Right cardiac atrium (tissue), 5 donors: Measurements from ENCODE around the gene ATG7. TPM values are rescaled to one million over a fixed set of nuclear protein-coding genes. Genes with fewer than 3 reads are reported as not detected.
"Not testable (repeated sequence)": the region's sequence is repeated elsewhere in the genome, so short reads cannot be mapped to it uniquely, and the experiment has no call there.

Experiments
- ATAC-seq, 2 donors: fragments of 200-7000 bp; cut with Tn5 transposase; one replicate each; pipeline versions ENCODE4 v1.8.0 to v1.9.1; 2020; ENCODE audit warnings: moderate library complexity in 2 of 2, mild to moderate bottlenecking in 1 of 2
- DNase-seq, 3 donors: peaks; one replicate each; pipeline ENCODE4 v3.0.0-alpha.2; 2020
- H3K27ac ChIP-seq: one replicate; pipeline ENCODE4 v1.5.1; 2013; ENCODE audit warnings: mild to moderate bottlenecking, low read length, control low read depth, moderate library complexity
- H3K27me3 ChIP-seq: one replicate; pipeline ENCODE4 v1.6.1; 2013; ENCODE audit not compliant: control insufficient read depth, insufficient read depth
- H3K4me1 ChIP-seq: one replicate; pipeline ENCODE4 v1.6.1; 2013; ENCODE audit warnings: low read length; ENCODE audit not compliant: control insufficient read depth, insufficient read depth
- H3K4me3 ChIP-seq: one replicate; pipeline ENCODE4 v1.5.1; 2013; ENCODE audit warnings: low read length, control low read depth
- H3K9me3 ChIP-seq: one replicate; pipeline ENCODE4 v1.6.1; 2013; ENCODE audit warnings: low read length; ENCODE audit not compliant: control insufficient read depth
- WGBS: extraction: QIAGEN DNeasy Blood & Tissue Kit; methylation state at CpG from one replicate; pipeline ENCODE4 v1.1.7; 2013; 5-methylcytosine and 5-hydroxymethylcytosine counted together
- intact Hi-C, 4 donors: fragments of 100-400 bp; cut with DNase I; formaldehyde crosslinking; loops; one replicate each; pipeline versions ENCODE4 v1.11.0 to v1.14.0; 2022 to 2023
- polyA plus RNA-seq: library from polyadenylated mRNA; stranded (reverse); fragments of 200-250 nt; gene quantifications from one replicate; pipeline ENCODE4 v1.2.3, GENCODE V29; 2013
- total RNA-seq, 4 donors: library from RNA; stranded (reverse); fragmentation: NEBNext Ultra II Directional; extraction: Animal tissue kit (Norgen Biotek cat#: 25700); gene quantifications; one replicate each; pipeline ENCODE4 v1.2.1, GENCODE V29; 2021
- donor health status: healthy with polysubstance abuse.
- donor health status: DM: no; HTN: yes; CAD: no.
- donor health status: DM: no; HTN: no; CAD: no.
- donor health status: DM: no; HTN: yes; CAD: no; lungs with severe emphysema.
- donor health status: DM: yes; HTN: yes; CAD: no.

ATG7 gene
- total and polyA plus RNA-seq, 5 donors, result 5.9 to 22.3 (median 19.6) TPM

DNA sequence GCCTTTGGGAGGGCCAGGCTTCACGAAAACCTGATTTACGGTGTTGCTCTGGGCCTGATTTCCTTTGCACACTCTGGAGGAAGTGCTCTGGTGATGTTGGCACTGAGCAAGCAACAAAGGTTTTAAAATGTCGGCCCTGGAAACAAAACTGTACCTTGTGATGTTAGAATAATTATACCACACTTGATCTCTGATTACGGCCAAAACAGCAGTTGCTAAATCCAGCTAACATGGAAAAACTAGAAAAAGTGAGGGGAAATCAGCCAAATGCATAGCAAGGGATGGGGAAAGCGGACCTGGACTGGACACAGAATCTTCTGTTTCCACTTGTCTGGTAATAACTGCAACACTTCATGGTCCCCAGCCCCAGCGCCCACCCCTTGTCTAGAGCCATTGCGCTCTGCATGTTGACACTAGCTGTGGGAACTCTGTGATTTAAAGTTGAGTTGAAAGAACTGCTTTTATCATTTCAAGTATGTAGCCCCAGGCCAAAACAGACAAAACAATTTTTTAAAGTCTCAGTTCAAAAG is 251.4 kb downstream of the ATG7 start:
- intact Hi-C loops, result no loop called here
- peak; percentile 52 to 81 for ATAC-seq
- 51% methylated on average over 7 of the region's 7 CpGs for WGBS

DNA sequence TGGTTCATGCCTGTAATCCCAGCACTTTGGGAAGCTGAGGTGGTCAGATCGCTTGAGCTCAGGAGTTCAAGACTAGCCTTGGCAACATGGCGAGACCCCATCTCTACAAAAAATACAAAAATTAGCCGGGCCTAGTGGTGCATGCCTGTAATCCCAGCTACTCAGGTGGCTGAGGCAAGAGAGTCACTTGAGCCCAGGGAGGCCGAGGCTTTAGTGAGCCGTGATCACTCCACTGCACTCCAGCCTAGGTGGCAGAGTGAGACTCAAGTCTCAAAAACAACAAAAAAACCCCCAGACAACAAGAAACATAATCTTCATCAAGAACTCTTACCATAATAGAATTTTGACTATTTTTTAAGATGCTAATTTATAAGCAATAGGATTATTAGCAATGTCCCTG is 253.9 kb downstream of the ATG7 start:
- H3K27me3 ChIP-seq, H3K27ac ChIP-seq, H3K4me3 ChIP-seq, ATAC-seq, intact Hi-C loops, H3K4me1 ChIP-seq, H3K9me3 ChIP-seq, DNase-seq: not testable (repeated sequence)
- WGBS, result 98% methylated on average over 5 of the region's 5 CpGs

More for the DNA sequence above, 251.4 kb downstream of the ATG7 start:
- H3K4me3 ChIP-seq, result no peak overlapping the region
- H3K4me1 ChIP-seq, result peaks cover 2% of the 10 kb centered on the region
- no peak for DNase-seq
- no peaks in the 10 kb centered on the region for H3K9me3 ChIP-seq
- no peak overlapping the region for H3K27ac ChIP-seq
- H3K27me3 ChIP-seq, result no peaks in the 10 kb centered on the region

DNA sequence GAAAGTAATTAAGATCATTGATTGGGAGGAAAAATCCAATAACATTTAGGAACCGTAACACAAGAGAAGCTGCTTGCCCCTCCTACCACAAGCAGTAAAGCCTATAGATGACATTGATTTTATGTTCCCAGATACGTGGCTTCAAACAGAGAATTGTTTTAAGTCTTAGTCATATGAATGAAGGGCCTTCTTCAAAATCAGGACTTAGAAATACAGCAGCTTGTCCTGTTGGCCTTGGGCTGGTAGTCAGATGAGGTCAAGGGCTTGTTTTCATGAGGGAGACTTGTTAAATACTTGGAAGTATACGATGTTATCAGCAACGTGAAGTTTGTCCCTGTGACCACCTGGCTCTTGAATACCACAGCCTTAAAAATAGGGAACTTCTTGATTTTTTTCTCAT is 257.1 kb downstream of the ATG7 start:
- peaks cover 4% of the 10 kb centered on the region for H3K4me1 ChIP-seq
- H3K27ac ChIP-seq, result no peak overlapping the region
- intact Hi-C loops, result no loop called here
- no peaks in the 10 kb centered on the region for H3K9me3 ChIP-seq
- 66% methylated on average over 4 of the region's 4 CpGs for WGBS
- H3K27me3 ChIP-seq, result no peaks in the 10 kb centered on the region
- no peak overlapping the region for H3K4me3 ChIP-seq
- ATAC-seq, result no peak
- DNase-seq, result no peak

DNA sequence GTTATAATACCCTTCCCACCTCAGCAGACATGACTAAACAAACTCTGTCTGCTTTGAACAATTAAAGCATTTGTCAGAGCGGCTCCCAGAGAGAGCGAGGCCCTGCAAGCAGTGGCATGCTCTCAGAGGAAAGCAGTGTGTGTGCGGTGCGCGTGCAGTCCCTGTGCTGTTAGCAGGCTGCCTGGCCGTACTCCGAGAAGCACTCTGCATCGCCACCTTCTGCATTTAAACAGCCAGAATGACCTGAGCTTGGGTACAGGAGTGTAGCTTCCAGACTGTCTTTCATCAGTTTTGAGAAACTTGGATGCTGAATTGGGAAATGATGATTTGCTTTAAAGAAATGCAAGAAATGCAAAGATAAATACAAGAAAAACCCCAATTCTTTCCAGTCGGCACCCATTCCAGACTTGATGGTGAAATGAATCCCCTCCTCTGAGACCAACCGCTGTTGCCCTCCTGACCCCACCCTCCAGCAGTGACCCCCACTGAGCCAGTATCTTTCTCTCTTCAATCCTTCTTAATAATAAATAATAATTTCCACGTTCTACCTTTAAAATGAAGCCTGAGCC is 258.0 kb downstream of the ATG7 start:
- Histone ChIP-seq H3K27ac (no peak overlapping the region), H3K4me1 (peaks cover 7% of the 10 kb centered on the region), H3K4me3 (no peak overlapping the region), H3K27me3 (no peaks in the 10 kb centered on the region), H3K9me3 (no peaks in the 10 kb centered on the region)
- intact Hi-C loops, result no loop called here
- ATAC-seq (peak; percentile 70 to 71), DNase-seq (peak; percentile 67 to 85 (median 82))
- WGBS, result 56% methylated on average over 11 of the region's 11 CpGs

DNA sequence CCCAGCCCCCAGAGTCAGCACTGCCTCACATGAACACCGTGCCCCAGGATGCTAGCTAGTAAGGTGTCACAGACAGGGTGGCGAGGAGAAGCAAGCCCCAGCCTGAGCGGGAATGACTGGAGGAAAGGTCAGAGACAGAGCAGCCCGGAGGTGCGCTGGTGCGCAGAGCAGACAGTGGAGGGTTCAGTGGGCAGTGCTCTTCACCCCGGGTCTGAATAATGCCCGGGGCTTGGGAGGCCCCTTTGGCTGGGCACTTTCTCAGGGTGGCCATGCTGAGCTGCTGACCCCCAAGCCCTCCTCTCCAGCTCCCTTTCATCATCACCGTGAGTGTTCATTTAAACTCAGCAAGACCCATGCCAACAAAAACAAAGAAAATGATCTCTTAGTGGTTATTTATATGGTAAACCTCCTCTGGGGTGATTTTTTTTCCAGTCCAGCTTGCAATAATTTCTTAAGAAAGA is 260.8 kb downstream of the ATG7 start:
- H3K4me3 ChIP-seq, result no peak overlapping the region
- H3K4me1 ChIP-seq, result peaks cover 7% of the 10 kb centered on the region
- no peaks in the 10 kb centered on the region for H3K9me3 ChIP-seq
- no peak for DNase-seq
- peak in 1 of 2 donors; percentile 4 for ATAC-seq
- 80% methylated on average over 9 of the region's 9 CpGs for WGBS
- H3K27me3 ChIP-seq, result no peaks in the 10 kb centered on the region
- H3K27ac ChIP-seq, result no peak overlapping the region
- intact Hi-C loops, result no loop called here

DNA sequence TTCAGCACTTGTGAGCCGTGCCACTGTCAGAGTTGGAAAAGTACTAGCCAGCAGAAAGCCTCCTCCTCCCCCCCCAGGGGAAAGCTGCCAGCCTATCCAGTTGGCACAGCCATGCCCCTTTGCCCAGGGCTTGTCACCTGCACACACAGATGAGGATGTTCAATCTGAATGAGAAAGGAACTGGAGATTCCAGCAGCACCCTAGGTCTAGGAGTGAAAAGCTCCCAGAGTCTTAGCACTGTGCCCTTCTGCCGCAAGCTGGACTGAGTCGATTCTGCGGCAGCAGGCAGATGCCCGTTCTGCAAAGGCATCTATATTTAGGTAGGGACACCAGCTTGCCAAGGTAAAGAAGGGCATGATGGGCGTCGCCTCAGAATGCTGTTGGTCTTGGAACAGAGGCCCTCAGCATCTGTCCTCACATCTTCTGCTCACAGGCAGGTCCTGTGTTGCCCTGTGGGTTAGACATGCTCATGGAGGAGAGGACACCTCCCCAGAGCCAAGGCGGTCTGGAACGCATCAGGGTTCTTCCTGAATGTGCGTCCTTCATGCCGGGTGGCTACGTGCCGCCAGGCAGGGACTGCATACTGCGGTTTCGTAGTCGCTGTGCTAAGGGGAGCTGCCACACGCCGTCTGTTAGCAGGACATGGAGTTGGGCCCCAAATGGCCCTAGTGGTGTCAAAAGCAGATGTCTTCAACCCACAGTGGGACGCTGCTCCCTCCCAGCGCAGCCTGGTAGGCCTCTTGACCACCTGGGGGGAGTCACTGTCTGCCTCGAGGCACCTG is 262.0 kb downstream of the ATG7 start:
- DNase-seq (peak in 1 of 3 donors; percentile 65), ATAC-seq (peak; percentile 5 to 44)
- H3K27ac ChIP-seq, result peak overlapping the region; percentile 0
- no peaks in the 10 kb centered on the region for H3K9me3 ChIP-seq
- H3K4me3 ChIP-seq, result no peak overlapping the region
- WGBS, result 83% methylated on average over 21 of the region's 21 CpGs
- H3K27me3 ChIP-seq, result no peaks in the 10 kb centered on the region
- peaks cover 7% of the 10 kb centered on the region for H3K4me1 ChIP-seq
- intact Hi-C loops, result no loop called here

DNA sequence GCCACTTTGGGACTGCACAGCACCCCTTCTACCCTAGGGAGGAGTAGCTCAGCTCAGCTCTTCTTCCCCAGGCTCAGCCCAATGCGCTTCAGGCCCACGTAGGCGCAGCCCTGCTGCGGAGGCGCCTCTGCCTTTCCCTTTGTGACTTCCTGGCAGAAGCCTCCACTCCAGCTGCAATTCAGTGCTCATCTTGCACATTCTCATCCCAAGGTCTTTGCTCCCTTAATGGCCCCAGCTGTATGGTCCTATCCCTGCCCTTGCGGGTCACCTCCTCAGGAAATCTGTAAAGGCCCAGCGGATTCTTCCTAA is 262.6 kb downstream of the ATG7 start:
- no peak overlapping the region for H3K4me3 ChIP-seq
- intact Hi-C loops, result no loop called here
- 97% methylated on average over 7 of the region's 7 CpGs for WGBS
- H3K27ac ChIP-seq, result no peak overlapping the region
- peaks cover 7% of the 10 kb centered on the region for H3K4me1 ChIP-seq
- H3K9me3 ChIP-seq, result no peaks in the 10 kb centered on the region
- no peak for DNase-seq
- no peak for ATAC-seq
- no peaks in the 10 kb centered on the region for H3K27me3 ChIP-seq

DNA sequence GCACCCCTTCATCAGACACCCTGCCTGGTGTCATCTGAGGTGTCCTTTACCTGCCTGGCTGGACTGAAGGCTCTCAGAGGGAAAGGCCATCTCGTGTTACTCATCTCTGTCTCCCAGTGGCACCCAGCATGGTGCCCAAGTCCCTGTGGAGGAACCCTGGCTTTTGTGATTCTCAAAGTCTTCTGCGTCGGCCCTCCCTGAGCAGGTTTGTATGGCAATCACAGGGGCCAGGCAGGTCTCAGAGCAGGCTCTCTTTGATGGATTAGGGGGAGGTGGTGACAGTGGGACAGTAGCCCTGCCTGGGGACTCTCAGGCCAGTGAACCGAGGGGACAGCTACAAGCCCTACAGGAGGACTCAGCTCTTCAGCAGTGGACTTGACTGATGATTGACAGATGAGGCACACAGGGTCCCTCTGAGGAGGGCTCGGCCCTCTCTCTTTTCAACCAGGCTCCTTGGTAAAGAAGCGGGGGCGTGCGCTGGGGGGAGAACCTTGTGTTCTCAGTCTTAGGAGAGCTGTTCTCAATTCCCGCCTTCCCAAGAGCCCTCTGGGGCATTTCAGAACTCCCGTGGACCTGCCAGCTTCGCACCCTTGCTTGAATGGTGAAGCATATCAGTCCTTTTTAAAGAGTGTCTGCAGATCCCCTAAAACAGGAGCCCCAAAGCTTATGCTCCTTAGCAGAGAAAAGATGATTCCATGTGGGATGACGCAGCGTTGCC is 263.2 kb downstream of the ATG7 start:
- intact Hi-C loops, result no loop called here
- H3K27ac ChIP-seq, result no peak overlapping the region
- DNase-seq, result no peak

DNA sequence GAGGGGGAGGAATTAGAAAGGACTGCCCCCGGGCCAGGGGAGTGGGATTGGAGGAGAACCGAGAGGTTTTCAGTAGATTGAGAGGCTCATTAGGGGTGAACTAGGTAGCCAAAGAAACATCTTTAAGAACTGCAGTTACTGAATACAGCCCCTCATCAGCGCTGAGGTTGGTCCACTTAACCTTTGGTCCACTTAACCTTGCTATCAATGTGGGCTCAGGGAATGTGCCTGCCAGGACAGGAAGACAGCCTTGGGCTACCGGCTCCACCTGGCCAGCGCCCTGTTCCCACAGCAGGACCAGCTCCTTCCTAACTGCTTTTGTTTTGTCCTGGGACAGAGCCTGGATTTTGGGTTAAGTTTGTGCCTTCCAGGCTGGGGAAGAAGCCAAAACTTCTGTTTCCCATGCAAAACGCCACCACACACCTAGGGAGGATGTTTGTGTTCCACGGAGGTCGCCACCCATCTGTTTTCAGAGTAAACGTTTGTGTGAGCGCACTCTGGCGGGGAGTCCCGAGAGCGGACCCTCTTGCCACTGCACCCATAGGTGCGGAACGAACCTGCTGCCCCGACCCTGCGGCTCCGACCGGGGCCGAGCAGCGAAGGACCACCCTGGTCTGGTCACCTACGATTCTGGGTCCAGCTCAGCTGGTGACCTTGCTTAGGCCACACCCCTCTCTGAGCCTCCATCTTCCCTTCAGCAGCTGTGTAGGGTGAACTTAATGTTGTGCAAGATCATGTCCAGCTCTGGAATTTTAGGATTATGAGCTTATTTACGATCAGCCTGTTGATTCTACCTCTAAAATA is 264.1 kb downstream of the ATG7 start:
- intact Hi-C loops, result no loop called here
- no peaks in the 10 kb centered on the region for H3K9me3 ChIP-seq
- H3K27me3 ChIP-seq, result no peaks in the 10 kb centered on the region
- H3K4me3 ChIP-seq, result no peak overlapping the region
- 86% methylated on average over 23 of the region's 23 CpGs for WGBS
- peaks cover 7% of the 10 kb centered on the region for H3K4me1 ChIP-seq
- ATAC-seq (peak in 1 of 2 donors; percentile 72), DNase-seq (no peak)
- no peak overlapping the region for H3K27ac ChIP-seq

More for the DNA sequence above, 263.2 kb downstream of the ATG7 start:
- Histone ChIP-seq H3K27me3 (no peaks in the 10 kb centered on the region), H3K9me3 (no peaks in the 10 kb centered on the region), H3K4me1 (peaks cover 7% of the 10 kb centered on the region), H3K4me3 (no peak overlapping the region)
- no peak for ATAC-seq
- WGBS, result 97% methylated on average over 13 of the region's 13 CpGs

DNA sequence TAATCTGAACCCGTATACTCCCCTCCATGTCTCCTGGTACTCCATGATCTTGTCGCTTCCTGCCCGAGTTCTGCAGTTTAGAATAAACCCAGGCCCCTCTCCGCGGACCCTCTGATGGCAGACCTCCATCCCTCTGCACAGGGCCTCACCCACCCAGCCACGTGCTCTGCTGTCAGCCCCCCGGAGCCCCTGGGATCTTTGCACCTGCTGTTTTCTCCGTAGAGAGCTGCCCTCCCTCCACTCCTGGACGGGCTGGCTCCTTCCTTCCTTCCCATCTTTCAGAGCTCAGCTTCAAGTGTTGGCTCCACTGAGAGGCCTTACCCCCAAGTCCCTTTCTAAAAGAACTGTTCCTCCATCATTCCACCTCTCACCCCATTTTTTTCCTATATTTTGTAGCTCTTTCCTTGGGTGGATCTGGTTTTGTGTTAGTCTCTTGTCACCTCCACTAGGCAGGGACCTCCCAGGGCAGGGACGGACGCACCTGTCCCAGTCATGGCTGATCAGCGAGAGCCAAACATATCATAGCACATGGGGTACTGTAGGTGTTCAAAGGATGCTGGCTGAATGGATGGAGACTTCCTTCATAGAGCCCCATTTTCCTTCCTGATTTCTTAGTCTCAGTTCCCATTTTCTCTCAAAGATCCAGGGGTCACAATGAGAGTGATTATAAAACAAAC is 264.9 kb downstream of the ATG7 start:
- Histone ChIP-seq H3K9me3 (no peaks in the 10 kb centered on the region), H3K27me3 (no peaks in the 10 kb centered on the region), H3K4me1 (peaks cover 7% of the 10 kb centered on the region), H3K27ac (no peak overlapping the region), H3K4me3 (no peak overlapping the region)
- WGBS, result 86% methylated on average over 12 of the region's 12 CpGs
- no peak for ATAC-seq
- no peak for DNase-seq
- intact Hi-C loops, result no loop called here
